NCI-H2107 treated with DMSO at 0.1 percent for 48 hours (cell line): ENCODE data around the gene PHLDA2.

Experiments
- DNase-seq: peaks from one replicate; lab custom pipeline; 2025; ENCODE audit not compliant: unreplicated experiment; lab: John Stamatoyannopoulos, UW

PHLDA2 gene

GRCh38 chr11:2928605-2929530 is at the start of gene PHLDA2:
PHLDA2 (minus strand) TSS chr11:2929420; CDS start chr11:2929364, 56 bp downstream.
- DNase-seq, result no peak

- DNase-seq, result no peak
Observed at GRCh38 chr11:2977113-2977512, 47.9 kb upstream of the PHLDA2 start.

DNA sequence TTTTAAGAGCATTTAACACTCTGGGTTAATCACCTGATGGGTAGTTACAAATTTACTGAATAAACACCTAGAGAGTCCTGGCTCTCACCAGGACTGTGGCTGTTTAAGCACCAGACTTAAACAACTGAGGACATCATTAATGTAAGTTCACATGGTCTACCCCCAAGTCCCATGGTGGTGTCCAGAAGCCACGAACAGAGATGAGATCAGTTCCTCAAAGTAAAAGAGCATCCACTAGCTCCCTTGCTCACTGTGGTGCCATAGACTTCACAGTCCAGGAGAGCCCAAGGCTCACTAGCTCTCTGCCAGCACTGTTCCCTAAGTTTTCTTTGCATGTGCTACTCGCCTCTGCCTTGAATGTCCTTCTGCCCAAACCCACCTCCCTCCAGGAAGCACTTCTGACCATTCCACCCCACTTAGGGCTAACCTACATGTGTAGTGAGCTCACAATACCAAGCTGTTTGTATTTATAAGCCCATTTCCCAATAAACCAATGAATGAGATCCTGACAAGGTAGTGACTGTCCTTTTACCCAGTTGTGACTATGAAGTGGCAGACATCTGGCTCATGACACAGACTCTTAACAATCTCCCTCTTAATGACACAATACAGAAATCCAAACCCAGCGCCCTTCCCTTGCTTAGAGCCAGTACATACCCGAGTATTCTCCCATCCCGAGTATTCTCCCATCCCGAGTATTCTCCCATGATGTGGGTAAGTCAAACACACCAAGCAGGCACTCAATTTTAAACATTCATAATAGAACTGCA is 47.3 kb upstream of the PHLDA2 start:
- DNase-seq, result no peak

- DNase-seq, result peak; percentile 10
Observed at GRCh38 chr11:2975594-2975993, 46.4 kb upstream of the PHLDA2 start.

DNA sequence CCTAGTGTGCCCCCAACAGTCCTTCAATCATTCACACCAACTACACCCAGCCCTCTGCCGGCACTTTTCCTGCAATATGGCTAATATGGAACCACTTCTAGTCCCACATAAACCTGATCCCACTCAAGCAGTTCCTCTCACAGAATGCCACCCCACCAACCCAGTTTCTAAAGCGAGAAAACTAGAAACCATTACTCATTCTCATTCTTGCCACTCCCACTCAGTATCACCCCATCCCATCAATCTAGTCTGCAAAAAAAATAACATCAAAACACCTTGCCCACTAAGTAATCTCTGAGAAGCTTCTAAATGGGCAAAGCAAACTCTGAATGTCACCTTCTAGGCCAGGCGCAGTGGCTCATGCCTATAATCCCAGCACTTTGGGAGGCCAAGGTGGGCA is 45.1 kb upstream of the PHLDA2 start:
- no peak for DNase-seq

- DNase-seq, result no peak
Observed at GRCh38 chr11:2968341-2968900, 39.2 kb upstream of the PHLDA2 start.

GRCh38 chr11:2964782-2965181 is 35.6 kb upstream of the PHLDA2 start:
- DNase-seq, result no peak

DNA sequence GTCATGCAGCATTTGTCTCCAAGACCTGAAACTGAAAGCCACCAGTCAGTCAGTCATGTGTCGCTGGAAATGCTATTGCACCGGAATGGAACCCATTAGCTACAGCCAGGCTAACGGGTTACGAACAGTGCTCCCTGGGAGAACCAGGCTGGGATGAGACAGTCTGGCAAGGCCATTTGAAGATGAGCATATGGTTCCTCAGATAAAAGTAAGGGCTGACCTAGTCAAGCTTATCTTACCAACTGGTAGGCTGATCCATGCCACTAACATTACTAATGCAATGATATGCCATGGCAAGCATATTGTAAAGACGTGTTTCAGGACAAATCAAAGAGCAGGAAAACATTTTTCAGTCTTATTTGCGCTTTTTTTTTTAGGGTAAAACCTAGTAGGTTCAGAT is 34.5 kb upstream of the PHLDA2 start:
- no peak for DNase-seq

- DNase-seq, result no peak
Observed at GRCh38 chr11:2963112-2963754, 34.0 kb upstream of the PHLDA2 start.

- DNase-seq, result no peak
Observed at GRCh38 chr11:2961080-2961479, 31.9 kb upstream of the PHLDA2 start.

DNA sequence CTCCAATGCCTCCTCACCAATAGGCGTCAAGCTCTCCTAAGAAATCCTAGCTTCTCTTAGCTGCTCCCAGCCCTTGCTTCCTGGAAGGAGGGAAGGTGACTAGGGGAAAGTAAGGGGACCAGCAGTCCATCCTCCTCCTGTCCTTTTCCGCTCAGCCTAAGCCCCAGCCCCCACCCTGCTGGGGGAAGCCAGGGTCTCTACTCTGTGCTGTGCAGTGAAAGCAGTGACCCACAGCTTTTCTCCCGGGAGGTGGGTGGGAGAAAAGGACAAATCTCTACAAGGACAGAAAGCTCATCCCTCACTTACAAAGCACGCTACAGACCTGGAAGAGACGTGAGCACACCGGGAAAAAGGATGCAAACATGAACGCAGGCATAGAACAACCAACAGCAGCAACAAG is 30.9 kb upstream of the PHLDA2 start:
- DNase-seq, result no peak

GRCh38 chr11:2958251-2958650 is 29.0 kb upstream of the PHLDA2 start:
- no peak for DNase-seq

GRCh38 chr11:2955906-2956476 is 26.8 kb upstream of the PHLDA2 start:
- DNase-seq, result no peak

GRCh38 chr11:2954263-2954662 is 25.0 kb upstream of the PHLDA2 start:
- no peak for DNase-seq

GRCh38 chr11:2952290-2952689 is 23.1 kb upstream of the PHLDA2 start:
- no peak for DNase-seq

GRCh38 chr11:2951231-2952110 is 22.3 kb upstream of the PHLDA2 start:
- no peak for DNase-seq

GRCh38 chr11:2950825-2951224 is 21.6 kb upstream of the PHLDA2 start:
- DNase-seq, result no peak

DNA sequence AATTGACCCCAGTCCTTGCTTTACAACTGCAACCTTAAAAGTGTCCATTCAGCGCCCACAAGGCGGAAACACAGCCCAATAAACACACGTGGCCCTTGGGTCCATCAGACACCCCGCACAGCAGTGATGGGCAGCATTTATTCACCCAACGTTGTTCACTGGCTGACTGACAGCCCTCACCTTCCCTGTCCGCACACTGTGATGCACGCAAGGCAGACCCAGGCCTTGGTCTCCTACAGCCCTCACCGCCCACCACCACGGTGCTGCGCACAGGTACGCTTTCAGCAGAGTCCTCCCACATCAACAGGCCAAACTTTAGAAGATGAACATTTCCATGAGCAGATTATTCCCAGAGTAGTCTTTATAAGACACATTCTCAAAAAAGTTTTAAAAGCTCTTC is 20.7 kb upstream of the PHLDA2 start:
- no peak for DNase-seq

- no peak for DNase-seq
Observed at GRCh38 chr11:2947744-2948143, 18.5 kb upstream of the PHLDA2 start.

- DNase-seq, result no peak
Observed at GRCh38 chr11:2945757-2946287, 16.6 kb upstream of the PHLDA2 start.
